Progenitor cell of endocrine pancreas (in vitro differentiated cells): ENCODE measurements around the gene ALDH1A1. TPM values are rescaled to one million over a fixed set of nuclear protein-coding genes. Genes with fewer than 3 reads are reported as not detected.

Experiments used
- DNase-seq: peaks from one replicate; pipeline ENCODE4 v3.0.0; 2021; ENCODE audit warnings: low spot score; ENCODE audit not compliant: unreplicated experiment
- H3K27ac Mint-ChIP-seq: 2 replicates; pipeline ENCODE4 v1.8.0; 2021; ENCODE audit warnings: mild to moderate bottlenecking, moderate library complexity, mixed read lengths
- H3K27me3 Mint-ChIP-seq: 2 replicates; pipeline ENCODE4 v1.8.0; 2021; ENCODE audit warnings: mixed read lengths
- H3K36me3 Mint-ChIP-seq: 2 replicates; pipeline ENCODE4 v1.8.0; 2022; ENCODE audit warnings: mixed read lengths; ENCODE audit not compliant: insufficient read depth
- H3K4me1 Mint-ChIP-seq: 2 replicates; pipeline ENCODE4 v1.8.0; 2021; ENCODE audit warnings: low read depth, mixed read lengths
- H3K4me3 Mint-ChIP-seq: 2 replicates; pipeline ENCODE4 v1.8.0; 2021; ENCODE audit warnings: low read depth, mild to moderate bottlenecking, moderate library complexity, mixed read lengths
- H3K9me3 Mint-ChIP-seq: 2 replicates; pipeline ENCODE4 v1.8.0; 2021; ENCODE audit warnings: low read depth, mixed read lengths
- CTCF ChIP-seq: fragments of 200-600 bp; sonication (generic); IDR thresholded peaks from one replicate; pipeline ENCODE4 v1.5.0; 2021; ENCODE audit warnings: antibody characterized with exemption, mild to moderate bottlenecking; ENCODE audit not compliant: unreplicated experiment
- total RNA-seq: library from RNA; stranded (reverse); gene quantifications from 2 replicates; pipeline ENCODE4 v1.2.1, GENCODE V29; 2021

The ALDH1A1 gene
- total RNA-seq, 1 donor from 2014 or later: 188 TPM

GRCh38 chr9:72952381-72952690, 517 bp downstream of the ALDH1A1 start:
- TF ChIP-seq CTCF: no peak
- H3K4me3 Mint-ChIP-seq: peak overlapping the region; percentile 68
- no peaks in the 10 kb centered on the region for H3K36me3 Mint-ChIP-seq
- no peak for DNase-seq
- no peaks in the 10 kb centered on the region for H3K9me3 Mint-ChIP-seq
- H3K4me1 Mint-ChIP-seq: peaks cover 47% of the 10 kb centered on the region
- H3K27me3 Mint-ChIP-seq: peaks cover 5% of the 10 kb centered on the region
- no peak overlapping the region for H3K27ac Mint-ChIP-seq

GRCh38 chr9:72951520-72952380, 1.1 kb downstream of the ALDH1A1 start:
- DNase-seq: no peak
- Mint-ChIP-seq H3K9me3 (no peaks in the 10 kb centered on the region), H3K4me1 (peaks cover 50% of the 10 kb centered on the region), H3K27ac (no peak overlapping the region), H3K27me3 (peaks cover 5% of the 10 kb centered on the region), H3K4me3 (peak overlapping the region; percentile 68), H3K36me3 (no peaks in the 10 kb centered on the region)
- TF ChIP-seq CTCF: no peak

- peaks cover 54% of the 10 kb centered on the region for H3K4me1 Mint-ChIP-seq
- H3K4me3 Mint-ChIP-seq: peak overlapping the region; percentile 68
Observed at GRCh38 chr9:72950875-72951442, 1.9 kb downstream of the ALDH1A1 start.

GRCh38 chr9:72949918-72950325, 2.9 kb downstream of the ALDH1A1 start:
- peak overlapping the region; percentile 22 for H3K4me3 Mint-ChIP-seq
- H3K27ac Mint-ChIP-seq: peak overlapping the region; percentile 3
- H3K27me3 Mint-ChIP-seq: peaks cover 5% of the 10 kb centered on the region
- no peak for DNase-seq
- H3K4me1 Mint-ChIP-seq: peaks cover 56% of the 10 kb centered on the region
- H3K9me3 Mint-ChIP-seq: no peaks in the 10 kb centered on the region
- no peaks in the 10 kb centered on the region for H3K36me3 Mint-ChIP-seq
- no peak for TF ChIP-seq CTCF

More at GRCh38 chr9:72950875-72951442, 1.9 kb downstream of the ALDH1A1 start:
- H3K36me3 Mint-ChIP-seq: no peaks in the 10 kb centered on the region
- no peaks in the 10 kb centered on the region for H3K9me3 Mint-ChIP-seq
- DNase-seq: no peak
- no peak overlapping the region for H3K27ac Mint-ChIP-seq
- TF ChIP-seq CTCF: no peak
- peaks cover 5% of the 10 kb centered on the region for H3K27me3 Mint-ChIP-seq

- Mint-ChIP-seq H3K27me3 (peaks cover 5% of the 10 kb centered on the region), H3K4me1 (peaks cover 56% of the 10 kb centered on the region), H3K4me3 (no peak overlapping the region), H3K9me3 (no peaks in the 10 kb centered on the region), H3K36me3 (no peaks in the 10 kb centered on the region), H3K27ac (no peak overlapping the region)
- no peak for DNase-seq
- no peak for TF ChIP-seq CTCF
Observed at GRCh38 chr9:72949244-72949582, 3.6 kb downstream of the ALDH1A1 start.
